Erythroblast (primary cell): ENCODE measurements around the gene ASMT.

Experiments
- GATA1 ChIP-seq: IDR thresholded peaks from 2 replicates; pipeline ENCODE4 v1.6.1; 2011; ENCODE audit warnings: low read depth, mild to moderate bottlenecking, control low read depth, low read length, moderate library complexity
- POLR2A ChIP-seq: IDR thresholded peaks from 2 replicates; pipeline ENCODE4 v1.6.1; 2011; ENCODE audit warnings: mild to moderate bottlenecking, low read length

DNA sequence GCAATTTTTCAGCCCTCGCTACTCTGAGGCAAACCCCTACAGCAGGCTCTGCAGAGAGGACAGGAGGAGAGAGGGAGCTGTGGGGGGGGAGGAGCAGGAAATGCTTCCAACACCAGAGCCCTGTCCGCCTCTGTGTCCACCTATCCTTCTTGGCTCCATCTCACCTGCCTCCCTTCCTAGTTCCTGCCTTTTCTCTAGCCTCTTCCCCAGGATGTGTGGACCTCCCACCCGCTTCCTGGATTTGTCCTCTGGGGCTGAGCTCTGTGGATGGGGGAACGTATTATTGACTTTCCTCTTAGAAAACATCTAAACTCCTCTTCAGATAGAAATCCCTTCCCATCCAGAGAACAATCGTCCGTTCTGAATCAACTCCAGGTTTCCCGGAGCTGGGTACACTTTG lies 14.4 kb downstream of the ASMT start:
- no peak for TF ChIP-seq POLR2A
- no peak for TF ChIP-seq GATA1
